Measurements from ENCODE around the gene TMEM196. TPM values are rescaled to one million over a fixed set of nuclear protein-coding genes. Genes with fewer than 3 reads are reported as not detected.

Gene TMEM196
- polyA plus RNA-seq, 3 donors, result not detected

GRCh38 chr7:19670806-19671205, 102.6 kb downstream of the TMEM196 start:
- Mint-ChIP-seq H3K36me3 (no peaks in the 10 kb centered on the region), H3K4me1 (peaks cover 3% of the 10 kb centered on the region), H3K27me3 (ENCODE audit: low read depth in 3 of 3) (peaks cover 0 to 3% (median 0%) of the 10 kb centered on the region in 3 donors), H3K9me3 (no peaks in the 10 kb centered on the region), H3K27ac (no peak overlapping the region), H3K4me3 (no peak overlapping the region)
- DNase-seq, result no peak
- no peaks in the 10 kb centered on the region for H3K27me3 ChIP-seq (ENCODE audit: control insufficient read depth in 2 of 2, insufficient read depth in 2 of 2, low read length in 2 of 2)
- no peak overlapping the region for H2AFZ ChIP-seq (ENCODE audit: insufficient read depth, low read depth, low read length, poor library complexity, severe bottlenecking)
- H4K20me1 ChIP-seq (ENCODE audit: insufficient read depth, low read length), result no peaks in the 10 kb centered on the region
- no peak overlapping the region for H3K4me3 ChIP-seq (replicated peaks in 1 of 3; ENCODE audit: low read depth in 2 of 3, low read length in 3 of 3)
- H3K4me2 ChIP-seq (replicated peaks; ENCODE audit: extremely low read depth, low read length, poor library complexity, severe bottlenecking), result no peak overlapping the region
- H3K4me1 ChIP-seq (ENCODE audit: control insufficient read depth in 1 of 2, insufficient read depth in 2 of 2, low read length in 2 of 2), result no peaks in the 10 kb centered on the region
- no peaks in the 10 kb centered on the region for H3K36me3 ChIP-seq (replicated peaks in 1 of 2; ENCODE audit: control insufficient read depth in 1 of 2, insufficient read depth in 2 of 2, low read length in 2 of 2)
- intact Hi-C loops (cut with micrococcal nuclease), result no loop called here
- no CpG with 5 or more reads among the region's 1 CpG for WGBS (ENCODE audit: insufficient coverage)
- TF ChIP-seq CTCF (IDR thresholded peaks at IDR 0.05), result no peak
- H3K79me2 ChIP-seq (ENCODE audit: insufficient read depth, low read length), result no peaks in the 10 kb centered on the region
- no peak overlapping the region for H3K9ac ChIP-seq (ENCODE audit: insufficient read depth, low read length, poor library complexity, severe bottlenecking)
- no peaks in the 10 kb centered on the region for H3K9me3 ChIP-seq (replicated peaks in 1 of 2; ENCODE audit: control insufficient read depth in 1 of 2, insufficient read depth in 1 of 2, low read length in 2 of 2)
- no peak overlapping the region for H3K27ac ChIP-seq (ENCODE audit: low read depth in 1 of 2, low read length in 2 of 2)

Small RNA genes within 50 kb of the gene (small RNA-seq; reads per million reads assigned to genes)
- not detected for gene MIR3146 (ENCODE audit: insufficient read length, low read depth)

Other genes with a start within 250 kb of the TMEM196 start
- gene POLR1F, start 64.6 kb downstream of the TMEM196 start, polyA plus RNA-seq, result 10 to 100 TPM; 11.7 to 17.9 (median 12.4) TPM

Data from CD14-positive monocyte (primary cell).